ENCODE results near the gene SGTA. TPM values are rescaled to one million over a fixed set of nuclear protein-coding genes. Genes with fewer than 3 reads are reported as not detected.
A peak's percentile ranks its signal among the peaks of the same experiment; 100 is the strongest.

Gene SGTA
- total and polyA plus RNA-seq, 2 of the 13 experiments (the other 11 are each of a cell fraction or from before 2014, with no cell fraction given) = 43.9 to 47.4 TPM

DNA sequence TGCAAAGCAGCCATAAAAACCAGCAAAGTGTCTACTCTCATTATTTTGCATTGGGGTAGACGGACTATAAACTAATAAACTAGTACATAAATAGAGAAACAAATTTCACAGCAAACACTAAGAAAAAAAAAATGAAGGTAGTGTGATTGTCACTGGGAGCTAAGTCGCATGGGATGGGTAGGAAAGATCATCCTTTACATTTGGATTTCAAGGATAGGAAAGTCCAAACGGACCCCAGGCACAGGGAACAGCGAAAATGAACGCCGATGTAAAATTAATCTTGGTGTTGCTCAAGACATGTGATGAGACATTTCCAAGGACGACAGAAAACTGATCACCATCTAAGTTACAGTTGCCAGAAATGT, 690 bp upstream of the SGTA start:
- ChIA-PET POLR2A (interaction anchor here (0.6 to 1.4 kb wide), 11 partner anchors 8 to 622 kb away, joined by 3 to 13 read pairs (median 5); partner anchors contain the start of genes GADD45B, ZNF555 and ZNF556), CTCF (ENCODE audit: low intra/inter-chr PET ratio, low total read pairs) (no interaction called here)
- H3K9ac ChIP-seq (ENCODE audit: insufficient read depth, low read depth, low read length) = peak overlapping the region; percentile 7; the same call in 1 of the 2 replicates
- H3K4me3 ChIP-seq (replicated peaks in 1 of 3; ENCODE audit: insufficient read depth in 1 of 3, low read depth in 2 of 3, low read length in 3 of 3) = peak overlapping the region in 1 of 3 experiments; percentile 14; a peak in 1 of 6 replicates
- in situ Hi-C loops (cut with HindIII; ENCODE audit: extremely low pct_ligation_motif_present, low pct_unique_long_range_greater_than_20kb) = no loop called here
- peaks cover 81% of the 10 kb centered on the region for H3K4me1 ChIP-seq (ENCODE audit: insufficient read depth, low read length)
- intact Hi-C loops (cut with micrococcal nuclease; ENCODE audit: unreplicated experiment) = loop anchor here (1.0 kb wide), 1 partner anchor 84 kb away; the partner anchor contains the start of gene ZNF556
- no TSS peak for BruUV-seq (replicated peaks)
- H3K36me3 ChIP-seq (replicated peaks in 1 of 2; ENCODE audit: control insufficient read depth in 1 of 2, insufficient read depth in 2 of 2, low read length in 2 of 2) = 0 out of 5 replicates have a peak, but pooled peaks cover 0 to 2% of the 10 kb centered on the region in 2 experiments
- H3K27ac ChIP-seq (ENCODE audit: extremely low read length, insufficient read depth, low read length) = peak overlapping the region; percentile 76
- ATAC-seq (no peak), FAIRE-seq (no peak), DNase-seq (ENCODE audit: low spot score) (no peak)
- H2AFZ ChIP-seq (ENCODE audit: low read length) = no peak overlapping the region
- H3K9me3 ChIP-seq (ENCODE audit: low read length) = no peaks in the 10 kb centered on the region
- no peak for TF ChIP-seq REXO4 (CRISPR knock-in tag; IDR thresholded peaks at IDR 0.05; ENCODE audit: borderline replicate concordance)
- TF ChIP-seq ZBTB3 (CRISPR knock-in tag; IDR thresholded peaks at IDR 0.05; ENCODE audit: borderline replicate concordance, low read depth) = no peak
- no peak for TF ChIP-seq RFX3 (CRISPR knock-in tag; IDR thresholded peaks at IDR 0.05)
- TF ChIP-seq, protein P1, sequence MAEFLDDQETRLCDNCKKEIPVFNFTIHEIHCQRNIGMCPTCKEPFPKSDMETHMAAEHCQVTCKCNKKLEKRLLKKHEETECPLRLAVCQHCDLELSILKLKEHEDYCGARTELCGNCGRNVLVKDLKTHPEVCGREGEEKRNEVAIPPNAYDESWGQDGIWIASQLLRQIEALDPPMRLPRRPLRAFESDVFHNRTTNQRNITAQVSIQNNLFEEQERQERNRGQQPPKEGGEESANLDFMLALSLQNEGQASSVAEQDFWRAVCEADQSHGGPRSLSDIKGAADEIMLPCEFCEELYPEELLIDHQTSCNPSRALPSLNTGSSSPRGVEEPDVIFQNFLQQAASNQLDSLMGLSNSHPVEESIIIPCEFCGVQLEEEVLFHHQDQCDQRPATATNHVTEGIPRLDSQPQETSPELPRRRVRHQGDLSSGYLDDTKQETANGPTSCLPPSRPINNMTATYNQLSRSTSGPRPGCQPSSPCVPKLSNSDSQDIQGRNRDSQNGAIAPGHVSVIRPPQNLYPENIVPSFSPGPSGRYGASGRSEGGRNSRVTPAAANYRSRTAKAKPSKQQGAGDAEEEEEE (CRISPR knock-in tag; IDR thresholded peaks at IDR 0.05; ENCODE audit: borderline replicate concordance) = no peak
- no peak for TF ChIP-seq SP1 (IDR thresholded peaks at IDR 0.05)
- TF ChIP-seq SP1 (CRISPR knock-in tag; IDR thresholded peaks at IDR 0.05) = no peak
- TF ChIP-seq, protein P2, sequence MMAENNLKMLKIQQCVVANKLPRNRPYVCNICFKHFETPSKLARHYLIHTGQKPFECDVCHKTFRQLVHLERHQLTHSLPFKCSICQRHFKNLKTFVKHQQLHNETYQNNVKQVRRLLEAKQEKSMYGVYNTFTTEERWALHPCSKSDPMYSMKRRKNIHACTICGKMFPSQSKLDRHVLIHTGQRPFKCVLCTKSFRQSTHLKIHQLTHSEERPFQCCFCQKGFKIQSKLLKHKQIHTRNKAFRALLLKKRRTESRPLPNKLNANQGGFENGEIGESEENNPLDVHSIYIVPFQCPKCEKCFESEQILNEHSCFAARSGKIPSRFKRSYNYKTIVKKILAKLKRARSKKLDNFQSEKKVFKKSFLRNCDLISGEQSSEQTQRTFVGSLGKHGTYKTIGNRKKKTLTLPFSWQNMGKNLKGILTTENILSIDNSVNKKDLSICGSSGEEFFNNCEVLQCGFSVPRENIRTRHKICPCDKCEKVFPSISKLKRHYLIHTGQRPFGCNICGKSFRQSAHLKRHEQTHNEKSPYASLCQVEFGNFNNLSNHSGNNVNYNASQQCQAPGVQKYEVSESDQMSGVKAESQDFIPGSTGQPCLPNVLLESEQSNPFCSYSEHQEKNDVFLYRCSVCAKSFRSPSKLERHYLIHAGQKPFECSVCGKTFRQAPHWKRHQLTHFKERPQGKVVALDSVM (CRISPR knock-in tag; IDR thresholded peaks at IDR 0.05) = no peak
- no peak for TF ChIP-seq MXI1 (IDR thresholded peaks at IDR 0.05; ENCODE audit: borderline replicate concordance, low read depth, low read length)
- no peak for TF ChIP-seq WIZ (CRISPR knock-in tag; IDR thresholded peaks at IDR 0.05)
- TF ChIP-seq, protein P3, sequence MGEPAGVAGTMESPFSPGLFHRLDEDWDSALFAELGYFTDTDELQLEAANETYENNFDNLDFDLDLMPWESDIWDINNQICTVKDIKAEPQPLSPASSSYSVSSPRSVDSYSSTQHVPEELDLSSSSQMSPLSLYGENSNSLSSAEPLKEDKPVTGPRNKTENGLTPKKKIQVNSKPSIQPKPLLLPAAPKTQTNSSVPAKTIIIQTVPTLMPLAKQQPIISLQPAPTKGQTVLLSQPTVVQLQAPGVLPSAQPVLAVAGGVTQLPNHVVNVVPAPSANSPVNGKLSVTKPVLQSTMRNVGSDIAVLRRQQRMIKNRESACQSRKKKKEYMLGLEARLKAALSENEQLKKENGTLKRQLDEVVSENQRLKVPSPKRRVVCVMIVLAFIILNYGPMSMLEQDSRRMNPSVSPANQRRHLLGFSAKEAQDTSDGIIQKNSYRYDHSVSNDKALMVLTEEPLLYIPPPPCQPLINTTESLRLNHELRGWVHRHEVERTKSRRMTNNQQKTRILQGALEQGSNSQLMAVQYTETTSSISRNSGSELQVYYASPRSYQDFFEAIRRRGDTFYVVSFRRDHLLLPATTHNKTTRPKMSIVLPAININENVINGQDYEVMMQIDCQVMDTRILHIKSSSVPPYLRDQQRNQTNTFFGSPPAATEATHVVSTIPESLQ (CRISPR knock-in tag; conservative IDR thresholded peaks at IDR 0.05) = no peak
- TF ChIP-seq NFKB2 (CRISPR knock-in tag; IDR thresholded peaks at IDR 0.05; ENCODE audit: borderline replicate concordance) = no peak
- no peak for TF ChIP-seq FIP1L1 (IDR thresholded peaks at IDR 0.05; ENCODE audit: borderline replicate concordance, insufficient read depth, low read depth, low read length)
- TF ChIP-seq, protein P4, sequence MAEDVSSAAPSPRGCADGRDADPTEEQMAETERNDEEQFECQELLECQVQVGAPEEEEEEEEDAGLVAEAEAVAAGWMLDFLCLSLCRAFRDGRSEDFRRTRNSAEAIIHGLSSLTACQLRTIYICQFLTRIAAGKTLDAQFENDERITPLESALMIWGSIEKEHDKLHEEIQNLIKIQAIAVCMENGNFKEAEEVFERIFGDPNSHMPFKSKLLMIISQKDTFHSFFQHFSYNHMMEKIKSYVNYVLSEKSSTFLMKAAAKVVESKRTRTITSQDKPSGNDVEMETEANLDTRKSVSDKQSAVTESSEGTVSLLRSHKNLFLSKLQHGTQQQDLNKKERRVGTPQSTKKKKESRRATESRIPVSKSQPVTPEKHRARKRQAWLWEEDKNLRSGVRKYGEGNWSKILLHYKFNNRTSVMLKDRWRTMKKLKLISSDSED (CRISPR knock-in tag; IDR thresholded peaks at IDR 0.05) = peak; percentile 4; the same call in 1 of the 2 replicates
- TF ChIP-seq ZNF562 (CRISPR knock-in tag; IDR thresholded peaks at IDR 0.05; ENCODE audit: borderline replicate concordance) = 0 out of 2 replicates have a peak, but pooled peaks have one; percentile 1
- no peak for TF ChIP-seq ZNF24 (IDR thresholded peaks at IDR 0.05)
- TF ChIP-seq FOXO1 (CRISPR knock-in tag; IDR thresholded peaks at IDR 0.05) = no peak
- peaks cover 5% of the 10 kb centered on the region; the same call in 1 of the 2 replicates for H4K20me1 ChIP-seq (ENCODE audit: insufficient read depth, low read length)
- peaks cover 70% of the 10 kb centered on the region for H3K79me2 ChIP-seq (ENCODE audit: insufficient read depth, low read length)
- H3K27me3 ChIP-seq (ENCODE audit: control insufficient read depth in 1 of 2, insufficient read depth in 2 of 2, low read length in 2 of 2) = no peaks in the 10 kb centered on the region; a peak in 1 of 5 replicates
- H3K4me2 ChIP-seq (ENCODE audit: low read depth, low read length) = peak overlapping the region; percentile 38
- whole genome bisulfite sequencing (ENCODE audit: low lambda C conversion rate) = 88% methylated on average over 7 of the region's 7 CpGs

Measured in HepG2 (cell line).